Measurements from ENCODE around the gene PPDPF. TPM values are rescaled to one million over a fixed set of nuclear protein-coding genes. Genes with fewer than 3 reads are reported as not detected.
"Not testable (repeated sequence)": the region's sequence is repeated elsewhere in the genome, so short reads cannot be mapped to it uniquely, and the experiment has no call there.

PPDPF gene
- 10 to 100 TPM; 65.5 to 87.5 TPM for total RNA-seq

DNA sequence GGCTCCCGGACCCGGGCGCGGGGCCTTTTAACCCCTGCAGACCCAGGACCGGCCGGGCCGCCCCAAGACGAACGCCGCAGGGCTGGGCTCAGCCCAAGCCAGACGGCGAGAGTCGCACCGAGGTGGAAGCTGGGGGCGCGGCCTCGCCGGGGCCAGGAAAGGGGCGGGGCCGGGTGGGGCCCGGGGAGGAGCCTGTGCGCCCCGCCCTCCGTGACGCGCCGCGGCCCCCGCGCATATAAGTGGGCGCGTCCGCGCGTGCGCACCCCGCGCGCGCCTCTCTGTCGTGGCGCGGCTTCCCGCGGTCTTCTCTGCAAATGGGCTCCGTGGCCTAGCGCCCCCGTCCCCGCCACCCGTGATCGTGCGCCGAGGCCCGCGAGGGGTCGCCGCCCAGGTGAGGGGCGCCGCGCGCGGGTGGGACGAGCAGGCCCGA lies at the start of gene PPDPF:
PPDPF (plus strand) TSS at position 262 of the 430 bp plus-strand sequence. CDS start 544 bp downstream, outside the sequence.
- ATAC-seq (replicated peaks), result peak; percentile 92
- H3K9me3 Mint-ChIP-seq, result no peaks in the 10 kb centered on the region
- no peak within 1 kb of the TSS for H3K27ac Mint-ChIP-seq
- H3K27me3 Mint-ChIP-seq, result no peaks in the 10 kb centered on the region
- H3K4me3 Mint-ChIP-seq, result peak within 1 kb of the TSS; percentile 73
- H3K36me3 Mint-ChIP-seq (ENCODE audit: low read depth), result peaks cover 20% of the 10 kb centered on the region
- H3K4me1 Mint-ChIP-seq, result peaks cover 8% of the 10 kb centered on the region

DNA sequence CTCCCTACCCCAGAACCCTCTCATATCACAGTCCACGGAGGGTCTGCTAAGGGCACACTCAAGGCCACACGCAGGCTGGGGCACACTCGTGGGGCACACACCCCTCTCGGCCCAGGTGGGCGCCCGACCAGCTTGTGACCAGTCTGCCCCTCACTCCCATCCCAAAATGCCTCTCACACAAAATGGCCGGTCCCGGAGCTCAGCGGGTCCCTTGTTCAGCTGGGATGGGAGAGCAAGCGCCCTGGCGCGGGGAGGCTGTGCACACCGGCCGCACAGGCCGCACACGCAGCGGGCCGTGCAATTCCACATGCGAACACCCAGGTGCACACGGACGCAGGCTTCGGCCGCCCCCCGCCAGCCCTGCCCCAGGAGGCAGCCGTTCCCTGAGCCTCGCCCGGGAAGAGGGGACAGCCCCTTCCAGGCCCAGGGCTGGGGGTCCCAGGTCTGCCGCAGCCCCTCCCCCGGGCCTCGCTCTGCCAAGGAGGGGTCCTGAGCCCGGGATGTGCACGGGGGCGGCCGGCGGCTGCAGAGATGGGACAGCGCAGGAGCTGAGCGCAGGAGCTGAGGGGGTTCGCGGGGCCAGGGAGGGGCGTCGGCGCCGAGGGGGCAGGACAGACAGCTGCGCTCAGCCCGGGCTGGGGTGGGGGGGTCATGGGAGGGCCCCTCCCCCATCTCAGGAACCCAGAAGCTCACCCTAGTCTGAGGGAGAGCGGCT lies 49.4 kb upstream of the PPDPF start:
- Mint-ChIP-seq H3K4me3 (no peak overlapping the region), H3K27me3 (peaks cover 18% of the 10 kb centered on the region), H3K9me3 (no peaks in the 10 kb centered on the region), H3K4me1 (no peaks in the 10 kb centered on the region), H3K27ac (no peak overlapping the region), H3K36me3 (ENCODE audit: low read depth) (no peaks in the 10 kb centered on the region)
- ATAC-seq (replicated peaks), result no peak

- Mint-ChIP-seq H3K27me3 (peaks cover 18% of the 10 kb centered on the region), H3K4me1 (no peaks in the 10 kb centered on the region), H3K36me3 (ENCODE audit: low read depth) (no peaks in the 10 kb centered on the region), H3K27ac (no peak overlapping the region), H3K9me3 (no peaks in the 10 kb centered on the region), H3K4me3 (no peak overlapping the region)
- ATAC-seq (replicated peaks), result no peak
These were observed 48.9 kb upstream of the PPDPF start for GRCh38 chr20:63471717-63471980.

- no peak for ATAC-seq (replicated peaks)
- no peaks in the 10 kb centered on the region for H3K4me1 Mint-ChIP-seq
- H3K27ac Mint-ChIP-seq, result no peak within 1 kb of the TSS
- no peak within 1 kb of the TSS for H3K4me3 Mint-ChIP-seq
- no peaks in the 10 kb centered on the region for H3K9me3 Mint-ChIP-seq
- no peaks in the 10 kb centered on the region for H3K36me3 Mint-ChIP-seq (ENCODE audit: low read depth)
- H3K27me3 Mint-ChIP-seq, result peaks cover 15% of the 10 kb centered on the region
These were observed 48.4 kb upstream of the PPDPF start, which contains the start of gene KCNQ2 for GRCh38 chr20:63471981-63472831. KCNQ2 (minus strand) TSS chr20:63472655; CDS start chr20:63472463, 192 bp downstream.

- no peak overlapping the region for H3K4me3 Mint-ChIP-seq
- no peaks in the 10 kb centered on the region for H3K4me1 Mint-ChIP-seq
- H3K27me3 Mint-ChIP-seq, result peaks cover 13% of the 10 kb centered on the region
These were observed 47.6 kb upstream of the PPDPF start for GRCh38 chr20:63472862-63473390.

GRCh38 chr20:63473555-63474449 lies 46.8 kb upstream of the PPDPF start:
- no peak for ATAC-seq (replicated peaks)
- Mint-ChIP-seq H3K36me3 (ENCODE audit: low read depth) (no peaks in the 10 kb centered on the region), H3K4me1 (no peaks in the 10 kb centered on the region), H3K9me3 (no peaks in the 10 kb centered on the region), H3K4me3 (no peak overlapping the region), H3K27me3 (peaks cover 13% of the 10 kb centered on the region), H3K27ac (no peak overlapping the region)

More at GRCh38 chr20:63472862-63473390, 47.6 kb upstream of the PPDPF start:
- Mint-ChIP-seq H3K27ac (no peak overlapping the region), H3K9me3 (no peaks in the 10 kb centered on the region), H3K36me3 (ENCODE audit: low read depth) (no peaks in the 10 kb centered on the region)
- ATAC-seq (replicated peaks), result no peak

GRCh38 chr20:63475209-63475608 lies 45.4 kb upstream of the PPDPF start:
- Mint-ChIP-seq H3K9me3 (no peaks in the 10 kb centered on the region), H3K27me3 (peaks cover 11% of the 10 kb centered on the region), H3K4me3 (no peak overlapping the region), H3K4me1 (no peaks in the 10 kb centered on the region), H3K36me3 (ENCODE audit: low read depth) (no peaks in the 10 kb centered on the region), H3K27ac (no peak overlapping the region)
- ATAC-seq (replicated peaks), result no peak

DNA sequence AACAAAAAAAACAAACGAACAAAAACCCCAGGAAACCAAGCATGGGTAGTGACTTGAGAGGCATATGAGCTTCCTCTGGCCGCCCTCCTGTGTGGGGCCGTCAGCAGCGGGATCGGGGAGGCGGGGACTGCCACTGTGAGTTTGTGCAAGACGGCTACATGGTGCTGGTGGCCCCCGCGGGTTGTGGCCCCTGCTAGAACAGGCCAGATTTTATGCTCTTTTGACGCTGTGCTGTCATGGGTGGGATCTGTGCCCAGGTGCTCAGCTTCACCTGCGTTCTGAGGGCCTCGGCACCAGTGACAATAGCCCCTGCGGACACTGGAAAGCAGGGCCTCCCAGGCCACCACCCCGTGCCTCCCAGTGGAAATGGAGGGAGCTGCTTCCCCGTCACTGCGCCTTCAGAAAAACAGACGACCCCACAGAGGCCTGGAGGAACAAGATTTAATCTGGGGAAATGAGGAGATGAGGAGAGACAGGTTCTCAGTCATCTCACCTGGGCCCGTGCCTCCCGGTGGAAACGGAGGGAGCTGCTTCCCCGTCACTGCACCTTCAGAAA lies 43.4 kb upstream of the PPDPF start:
- no peak for ATAC-seq (replicated peaks)

GRCh38 chr20:63477944-63478343 lies 42.6 kb upstream of the PPDPF start:
- H3K4me1 Mint-ChIP-seq, result peaks cover 3% of the 10 kb centered on the region
- H3K27me3 Mint-ChIP-seq, result peaks cover 19% of the 10 kb centered on the region
- H3K9me3 Mint-ChIP-seq, result no peaks in the 10 kb centered on the region
- H3K36me3 Mint-ChIP-seq (ENCODE audit: low read depth), result no peaks in the 10 kb centered on the region
- no peak overlapping the region for H3K4me3 Mint-ChIP-seq
- ATAC-seq (replicated peaks), result no peak
- H3K27ac Mint-ChIP-seq, result no peak overlapping the region

More for the DNA sequence above, 43.4 kb upstream of the PPDPF start:
- Mint-ChIP-seq H3K4me3 (no peak overlapping the region), H3K36me3 (ENCODE audit: low read depth) (no peaks in the 10 kb centered on the region), H3K27me3 (peaks cover 12% of the 10 kb centered on the region), H3K27ac (no peak overlapping the region), H3K9me3 (no peaks in the 10 kb centered on the region), H3K4me1 (no peaks in the 10 kb centered on the region)

- no peak overlapping the region for H3K4me3 Mint-ChIP-seq
- no peaks in the 10 kb centered on the region for H3K36me3 Mint-ChIP-seq (ENCODE audit: low read depth)
- H3K4me1 Mint-ChIP-seq, result peaks cover 5% of the 10 kb centered on the region
- H3K27ac Mint-ChIP-seq, result no peak overlapping the region
- no peak for ATAC-seq (replicated peaks)
- no peaks in the 10 kb centered on the region for H3K9me3 Mint-ChIP-seq
- H3K27me3 Mint-ChIP-seq, result peaks cover 21% of the 10 kb centered on the region
These were observed 41.9 kb upstream of the PPDPF start for GRCh38 chr20:63478346-63479302.

DNA sequence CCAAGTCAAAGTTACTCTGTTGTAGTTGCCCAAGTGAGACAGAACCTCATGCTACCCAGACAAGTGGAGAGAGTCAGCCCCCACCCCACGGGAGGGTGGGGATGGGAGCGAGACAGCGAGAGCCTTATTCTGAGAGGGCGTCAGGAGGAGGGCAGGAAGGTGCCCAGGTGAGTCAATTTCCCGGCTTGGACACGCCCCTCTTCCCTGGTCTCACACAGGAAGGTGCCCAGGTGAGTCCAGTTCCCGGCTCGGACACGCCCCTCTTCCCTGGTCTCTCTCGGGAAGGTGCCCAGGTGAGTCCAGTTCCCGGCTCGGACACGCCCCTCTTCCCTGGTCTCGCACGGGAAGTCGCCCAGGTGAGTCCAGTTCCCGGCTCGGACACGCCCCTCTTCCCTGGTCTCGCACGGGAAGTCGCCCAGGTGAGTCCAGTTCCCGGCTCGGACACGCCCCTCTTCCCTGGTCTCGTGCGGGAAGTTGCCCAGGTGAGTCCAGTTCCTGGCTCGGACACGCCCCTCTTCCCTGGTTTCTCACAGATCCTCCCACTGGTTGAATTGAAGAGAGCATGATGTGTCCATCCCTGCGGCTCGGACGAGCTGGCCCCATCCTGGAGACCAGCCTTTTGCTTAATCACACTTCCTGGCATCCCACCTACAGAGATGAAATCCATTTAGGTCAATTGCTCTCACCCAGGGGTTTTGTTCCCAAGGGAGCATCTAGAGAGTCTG lies 40.7 kb upstream of the PPDPF start:
- not testable (repeated sequence) for H3K36me3 Mint-ChIP-seq (ENCODE audit: low read depth); ATAC-seq (replicated peaks); H3K4me1 Mint-ChIP-seq; H3K9me3 Mint-ChIP-seq; H3K4me3 Mint-ChIP-seq; H3K27ac Mint-ChIP-seq
- H3K27me3 Mint-ChIP-seq, result peaks cover 16% of the 10 kb centered on the region

- no peaks in the 10 kb centered on the region for H3K36me3 Mint-ChIP-seq (ENCODE audit: low read depth)
- peaks cover 19% of the 10 kb centered on the region for H3K27me3 Mint-ChIP-seq
- H3K27ac Mint-ChIP-seq, result no peak overlapping the region
- no peak for ATAC-seq (replicated peaks)
- no peak overlapping the region for H3K4me3 Mint-ChIP-seq
- peaks cover 5% of the 10 kb centered on the region for H3K4me1 Mint-ChIP-seq
- no peaks in the 10 kb centered on the region for H3K9me3 Mint-ChIP-seq
These were observed 39.1 kb upstream of the PPDPF start for GRCh38 chr20:63481503-63481902.
